HG02840 (cell line): ENCODE data around the gene WFS1.

Source experiments
- ATAC-seq: cut with Tn5 transposase; IDR thresholded peaks from one replicate; pipeline ENCODE4 v1.9.1; 2021; ENCODE audit warnings: mild to moderate bottlenecking, moderate library complexity, moderate number of reproducible peaks; ENCODE audit not compliant: unreplicated experiment, low FRiP score

The WFS1 gene

GRCh38 chr4:6348408-6348807, 78.8 kb downstream of the WFS1 start:
- no peak for ATAC-seq

- ATAC-seq = no peak
Measured at GRCh38 chr4:6349896-6350603, 80.4 kb downstream of the WFS1 start.

- no peak for ATAC-seq
Measured at GRCh38 chr4:6350646-6351045, 81.0 kb downstream of the WFS1 start.

GRCh38 chr4:6351246-6352000, 81.8 kb downstream of the WFS1 start:
- no peak for ATAC-seq

GRCh38 chr4:6352031-6352692, 82.5 kb downstream of the WFS1 start:
- ATAC-seq = no peak
